Adipocyte (in vitro differentiated cells): Measurements from ENCODE around the gene THAP6.
A peak's percentile ranks its signal among the peaks of the same experiment; 100 is the strongest.

Experiments
- DNase-seq: peaks from one replicate; pipeline ENCODE4 v3.0.0-alpha.2; 2015; ENCODE audit warnings: low read depth
- H3K27me3 ChIP-seq: replicated peaks from 2 replicates; pipeline ENCODE4 v1.7.0; 2013; ENCODE audit warnings: mild to moderate bottlenecking, low read length, moderate library complexity; ENCODE audit not compliant: control insufficient read depth, insufficient read depth
- H3K36me3 ChIP-seq: 2 replicates; pipeline ENCODE4 v1.7.0; 2013; ENCODE audit warnings: low read length, mild to moderate bottlenecking, moderate library complexity; ENCODE audit not compliant: control insufficient read depth, insufficient read depth, severe bottlenecking
- H3K4me1 ChIP-seq: 2 replicates; pipeline ENCODE4 v1.7.0; 2013; ENCODE audit warnings: mild to moderate bottlenecking, low read length, moderate library complexity; ENCODE audit not compliant: control insufficient read depth, insufficient read depth
- H3K4me3 ChIP-seq: 2 replicates; pipeline ENCODE4 v1.7.0; 2013; ENCODE audit warnings: mild to moderate bottlenecking, low read length, moderate library complexity
- H3K9ac ChIP-seq: 2 replicates; pipeline ENCODE4 v1.7.0; 2013; ENCODE audit warnings: mild to moderate bottlenecking, low read length, moderate library complexity
- H3K9me3 ChIP-seq: 2 replicates; pipeline ENCODE4 v1.7.0; 2013; ENCODE audit warnings: mild to moderate bottlenecking, low read length, moderate library complexity; ENCODE audit not compliant: control insufficient read depth

THAP6 gene, protein sequence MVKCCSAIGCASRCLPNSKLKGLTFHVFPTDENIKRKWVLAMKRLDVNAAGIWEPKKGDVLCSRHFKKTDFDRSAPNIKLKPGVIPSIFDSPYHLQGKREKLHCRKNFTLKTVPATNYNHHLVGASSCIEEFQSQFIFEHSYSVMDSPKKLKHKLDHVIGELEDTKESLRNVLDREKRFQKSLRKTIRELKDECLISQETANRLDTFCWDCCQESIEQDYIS

DNA sequence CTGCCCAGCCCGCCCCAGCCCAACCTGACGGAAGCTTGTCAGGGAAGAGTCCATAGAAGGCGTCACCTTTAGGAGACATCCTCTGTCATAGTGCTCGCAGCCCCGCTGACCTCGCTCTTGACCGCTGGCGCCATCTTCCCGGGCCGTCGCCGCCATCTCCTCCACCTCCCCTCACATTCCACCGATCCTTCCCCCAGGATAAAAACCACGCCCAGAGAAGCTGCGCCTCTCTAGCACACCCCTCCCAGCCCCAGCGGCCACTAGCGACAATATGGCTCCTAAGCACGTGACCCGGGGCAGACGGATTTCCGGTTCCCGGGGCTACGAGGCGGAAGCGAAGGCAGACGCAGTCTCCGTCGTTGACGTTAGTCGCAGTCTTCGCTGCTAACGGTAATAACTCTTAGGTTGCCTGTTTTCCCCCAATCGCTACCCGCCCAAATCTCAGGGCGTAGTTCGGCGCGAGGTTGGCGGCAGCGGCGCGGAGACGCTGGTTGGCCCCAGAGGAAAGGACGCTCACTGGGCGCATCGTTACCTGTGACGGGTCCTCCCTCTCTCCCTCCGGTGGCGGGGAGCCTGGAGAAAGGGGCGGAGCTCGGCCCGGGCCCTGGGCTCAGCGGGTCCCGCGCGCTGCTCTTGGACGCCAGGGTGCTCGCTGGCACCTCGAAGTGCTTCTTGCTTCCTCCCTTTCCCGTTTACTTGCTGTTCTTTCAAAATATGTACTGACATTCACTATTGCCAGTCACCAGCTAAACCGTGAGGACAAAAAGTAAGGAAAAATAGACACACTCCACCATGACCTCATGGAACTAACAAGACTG lies at the start of gene THAP6, which contains the start of gene RCHY1:
Gene THAP6, plus strand, starts transcription at position 343 of the 818 bp plus-strand sequence. CDS start 980 bp downstream, outside the sequence.
Gene RCHY1, minus strand, starts transcription at position 273 of the 818 bp plus-strand sequence. Its CDS starts 117 bp downstream, at position 156.
- H3K9me3 ChIP-seq, result no peaks in the 10 kb centered on the region
- no peaks in the 10 kb centered on the region for H3K27me3 ChIP-seq
- H3K4me1 ChIP-seq, result peaks cover 43% of the 10 kb centered on the region
- peak within 1 kb of the TSS; percentile 91 for H3K9ac ChIP-seq
- H3K4me3 ChIP-seq, result peak within 1 kb of the TSS; percentile 98
- DNase-seq, result peak; percentile 99
- peaks cover 27% of the 10 kb centered on the region for H3K36me3 ChIP-seq

DNA sequence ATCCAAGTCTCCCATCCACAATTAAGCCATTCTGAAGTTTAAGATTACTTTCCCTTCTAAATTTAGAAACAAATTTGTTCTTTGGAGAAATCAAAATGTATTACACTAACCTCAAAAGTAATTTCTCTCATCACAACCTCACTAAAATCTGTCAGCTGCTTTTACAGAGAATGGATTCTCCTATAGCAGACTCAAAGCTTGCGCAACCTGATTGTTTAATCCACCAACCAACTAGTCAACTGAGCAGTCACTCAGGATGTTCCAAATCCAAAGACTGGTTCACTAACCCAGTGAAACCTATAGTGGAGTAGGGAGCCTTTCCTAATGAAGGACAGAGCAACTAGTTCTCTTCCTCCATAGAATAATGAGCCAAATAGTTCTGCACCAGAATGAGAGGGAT lies 44.4 kb upstream of the THAP6 start:
- Histone ChIP-seq H3K36me3 (no peaks in the 10 kb centered on the region), H3K4me1 (no peaks in the 10 kb centered on the region), H3K4me3 (no peak overlapping the region), H3K27me3 (no peaks in the 10 kb centered on the region), H3K9ac (no peak overlapping the region), H3K9me3 (no peaks in the 10 kb centered on the region)
- DNase-seq, result no peak

- no peaks in the 10 kb centered on the region for H3K4me1 ChIP-seq
- no peaks in the 10 kb centered on the region for H3K9me3 ChIP-seq
- no peaks in the 10 kb centered on the region for H3K36me3 ChIP-seq
- no peak for DNase-seq
- no peak overlapping the region for H3K9ac ChIP-seq
- H3K27me3 ChIP-seq, result no peaks in the 10 kb centered on the region
- H3K4me3 ChIP-seq, result no peak overlapping the region
These were observed 43.5 kb upstream of the THAP6 start for GRCh38 chr4:75470738-75471137.

DNA sequence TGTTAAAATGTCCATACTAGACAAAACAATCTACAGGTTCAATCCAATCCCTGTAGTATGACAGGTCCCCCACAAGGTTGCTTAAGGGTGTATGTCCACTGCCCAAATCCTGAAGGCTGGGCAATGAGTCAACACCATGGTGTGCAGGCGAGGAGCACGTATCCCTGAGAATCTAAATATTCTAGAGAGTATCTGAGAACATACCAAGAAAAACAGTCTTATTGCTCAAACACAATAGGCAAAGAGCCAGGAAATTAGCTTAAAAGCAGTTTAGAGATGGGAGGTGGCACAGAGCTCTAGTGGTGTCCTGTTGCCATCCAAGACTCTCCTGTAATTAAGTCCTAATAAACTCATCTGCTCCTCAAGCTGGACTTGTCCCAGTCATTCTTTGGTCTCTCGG lies 37.1 kb upstream of the THAP6 start:
- Histone ChIP-seq H3K4me3 (no peak overlapping the region), H3K4me1 (no peaks in the 10 kb centered on the region), H3K27me3 (no peaks in the 10 kb centered on the region), H3K36me3 (peaks cover 31% of the 10 kb centered on the region), H3K9me3 (no peaks in the 10 kb centered on the region), H3K9ac (no peak overlapping the region)
- peak; percentile 31 for DNase-seq

- Histone ChIP-seq H3K4me3 (no peak overlapping the region), H3K36me3 (peaks cover 72% of the 10 kb centered on the region), H3K27me3 (no peaks in the 10 kb centered on the region), H3K4me1 (no peaks in the 10 kb centered on the region), H3K9ac (no peak overlapping the region), H3K9me3 (no peaks in the 10 kb centered on the region)
- DNase-seq, result no peak
These were observed 30.1 kb upstream of the THAP6 start for GRCh38 chr4:75484190-75484589.

DNA sequence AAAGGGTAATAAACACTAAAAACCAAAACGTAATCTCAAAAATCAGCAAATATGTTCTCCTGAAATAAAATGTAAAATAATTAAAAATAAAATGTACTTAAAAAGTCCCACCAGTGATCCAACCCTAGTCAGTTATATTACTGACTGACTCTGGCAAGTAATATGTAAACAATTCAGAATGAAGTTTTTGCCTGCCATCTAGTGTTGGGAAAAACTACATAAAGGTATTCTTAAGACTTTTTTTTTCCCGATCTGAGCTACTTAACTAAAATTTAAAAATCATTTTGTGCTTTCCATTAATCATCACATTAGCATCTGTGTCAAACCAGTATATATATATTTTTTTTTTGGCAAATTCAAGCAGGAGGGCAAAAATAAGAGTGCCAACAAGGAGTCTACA lies 24.1 kb upstream of the THAP6 start:
- Histone ChIP-seq H3K4me3 (no peak overlapping the region), H3K9ac (no peak overlapping the region), H3K4me1 (peaks cover 10% of the 10 kb centered on the region), H3K9me3 (no peaks in the 10 kb centered on the region), H3K27me3 (no peaks in the 10 kb centered on the region), H3K36me3 (peaks cover 59% of the 10 kb centered on the region)
- peak; percentile 61 for DNase-seq

GRCh38 chr4:75494563-75494962 lies 19.7 kb upstream of the THAP6 start:
- Histone ChIP-seq H3K36me3 (peaks cover 50% of the 10 kb centered on the region), H3K9ac (no peak overlapping the region), H3K4me1 (peaks cover 10% of the 10 kb centered on the region), H3K4me3 (no peak overlapping the region), H3K9me3 (no peaks in the 10 kb centered on the region), H3K27me3 (no peaks in the 10 kb centered on the region)
- peak; percentile 73 for DNase-seq

- H3K4me1 ChIP-seq, result peaks cover 10% of the 10 kb centered on the region
- H3K4me3 ChIP-seq, result no peak overlapping the region
- no peak for DNase-seq
- H3K9me3 ChIP-seq, result no peaks in the 10 kb centered on the region
- peaks cover 43% of the 10 kb centered on the region for H3K36me3 ChIP-seq
- no peaks in the 10 kb centered on the region for H3K27me3 ChIP-seq
- no peak overlapping the region for H3K9ac ChIP-seq
These were observed 18.8 kb upstream of the THAP6 start for GRCh38 chr4:75495476-75495875.

DNA sequence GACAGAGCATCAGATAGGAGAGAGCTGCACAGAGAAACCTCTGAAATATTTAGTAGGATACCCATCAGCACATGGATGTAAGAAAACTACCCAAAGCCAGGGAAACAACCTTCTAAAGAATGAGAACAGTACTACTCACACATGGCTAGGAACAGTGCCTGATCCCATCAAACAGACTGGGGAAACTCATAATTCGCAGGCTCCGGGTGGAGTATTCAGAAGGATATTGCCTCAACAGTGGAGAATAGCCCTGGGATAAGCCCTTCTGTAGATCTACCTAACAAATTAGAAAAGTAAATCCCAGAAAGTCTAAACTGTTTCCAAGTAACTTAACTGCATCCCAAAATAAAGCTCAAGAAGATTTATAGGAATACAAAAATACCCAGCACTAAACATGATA lies 17.9 kb upstream of the THAP6 start:
- Histone ChIP-seq H3K36me3 (peaks cover 34% of the 10 kb centered on the region), H3K9ac (no peak overlapping the region), H3K4me1 (peaks cover 10% of the 10 kb centered on the region), H3K9me3 (no peaks in the 10 kb centered on the region), H3K4me3 (no peak overlapping the region), H3K27me3 (no peaks in the 10 kb centered on the region)
- DNase-seq, result no peak

GRCh38 chr4:75497133-75497532 lies 17.1 kb upstream of the THAP6 start:
- peaks cover 10% of the 10 kb centered on the region for H3K4me1 ChIP-seq
- H3K9ac ChIP-seq, result no peak overlapping the region
- no peaks in the 10 kb centered on the region for H3K9me3 ChIP-seq
- peak; percentile 27 for DNase-seq
- H3K27me3 ChIP-seq, result no peaks in the 10 kb centered on the region
- H3K4me3 ChIP-seq, result no peak overlapping the region
- H3K36me3 ChIP-seq, result peaks cover 26% of the 10 kb centered on the region

GRCh38 chr4:75498041-75498440 lies 16.2 kb upstream of the THAP6 start:
- peaks cover 10% of the 10 kb centered on the region for H3K4me1 ChIP-seq
- no peak overlapping the region for H3K4me3 ChIP-seq
- no peak overlapping the region for H3K9ac ChIP-seq
- H3K36me3 ChIP-seq, result peaks cover 27% of the 10 kb centered on the region
- DNase-seq, result no peak
- no peaks in the 10 kb centered on the region for H3K27me3 ChIP-seq
- H3K9me3 ChIP-seq, result no peaks in the 10 kb centered on the region
